ENCODE measurements around the gene TMEM69.

GRCh38 chr1:45656573-45657226 is 31.3 kb upstream of the TMEM69 start:
- TF ChIP-seq CTCF (IDR thresholded peaks at IDR 0.05) (no peak), ZFX (IDR thresholded peaks at IDR 0.05; ENCODE audit: borderline replicate concordance) (no peak)
